Natural killer cell (primary cell): ENCODE data around the gene NRDE2. TPM values are rescaled to one million over a fixed set of nuclear protein-coding genes. Genes with fewer than 3 reads are reported as not detected.

Source experiments
- ATAC-seq, 3 donors: fragments of 150-1000 bp in 2 of 3; fragments of 200-7000 bp in 1 of 3; cut with Tn5 transposase; 1 replicate in 1 of 3; 2 replicates in 2 of 3; pipeline ENCODE4 v1.10.0; 2021; ENCODE audit warnings: mild to moderate bottlenecking in 2 of 3, moderate library complexity in 2 of 3
- DNase-seq, 2 donors: peaks; one replicate each; pipeline versions ENCODE4 v3.0.0 to v3.0.0-alpha.2; 2013 to 2021; ENCODE audit warnings: mixed read lengths in 1 of 2
- H3K27ac ChIP-seq: one replicate; pipeline ENCODE4 v1.5.1; 2013; ENCODE audit warnings: mild to moderate bottlenecking, low read length
- H3K27me3 ChIP-seq: one replicate; pipeline ENCODE4 v1.6.1; 2013; ENCODE audit warnings: low read length; ENCODE audit not compliant: control insufficient read depth, insufficient read depth
- H3K36me3 ChIP-seq: one replicate; pipeline ENCODE4 v1.6.1; 2013; ENCODE audit warnings: low read length; ENCODE audit not compliant: control insufficient read depth, insufficient read depth
- H3K4me1 ChIP-seq: one replicate; pipeline ENCODE4 v1.6.1; 2013; ENCODE audit warnings: low read length; ENCODE audit not compliant: control insufficient read depth, insufficient read depth
- H3K4me3 ChIP-seq: one replicate; pipeline ENCODE4 v1.5.1; 2013; ENCODE audit warnings: low read length
- H3K9me3 ChIP-seq: one replicate; pipeline ENCODE4 v1.6.1; 2013; ENCODE audit warnings: low read length; ENCODE audit not compliant: control insufficient read depth, insufficient read depth
- H3K27ac Mint-ChIP-seq, 2 donors: one replicate each; pipeline ENCODE4 v1.8.0; 2022; ENCODE audit warnings: mild to moderate bottlenecking in 2 of 2, mixed read lengths in 2 of 2, moderate library complexity in 1 of 2
- H3K27me3 Mint-ChIP-seq, 2 donors: one replicate each; pipeline ENCODE4 v1.8.0; 2022; ENCODE audit warnings: low read depth in 2 of 2, mixed read lengths in 2 of 2
- H3K36me3 Mint-ChIP-seq: one replicate; pipeline ENCODE4 v1.8.0; 2022; ENCODE audit warnings: mixed read lengths
- H3K4me1 Mint-ChIP-seq, 2 donors: one replicate each; pipeline ENCODE4 v1.8.0; 2022; ENCODE audit warnings: mixed read lengths in 2 of 2
- H3K4me3 Mint-ChIP-seq: one replicate; pipeline ENCODE4 v1.8.0; 2022; ENCODE audit warnings: mild to moderate bottlenecking, moderate library complexity, mixed read lengths
- H3K9me3 Mint-ChIP-seq, 2 donors: one replicate each; pipeline ENCODE4 v1.8.0; 2022; ENCODE audit warnings: mixed read lengths in 2 of 2
- WGBS: methylation state at CpG from one replicate; pipeline ENCODE4 v1.1.7; 2013; ENCODE audit warnings: missing lambda C conversion rate; ENCODE audit not compliant: insufficient coverage; 5-methylcytosine and 5-hydroxymethylcytosine counted together
- intact Hi-C: fragments of 100-400 bp; cut with micrococcal nuclease; formaldehyde crosslinking; loops from one replicate; pipeline ENCODE4 v1.14.2; 2022
- total RNA-seq, 4 donors: library from RNA; stranded (reverse); fragments of 120-200 nt in 1 of 4; gene quantifications; one replicate each; pipeline versions ENCODE4 v1.2.3 to v1.2.4, GENCODE V29; 2013 to 2022
- TF ChIP-seq, protein P1 (sequence below): fragments of 200-600 bp; IDR thresholded peaks from one replicate; pipeline ENCODE4 v1.8.0; 2022; ENCODE audit warnings: antibody characterized with exemption

The NRDE2 gene
- total RNA-seq, 3 donors from 2014 or later (not counting 1 experiment from before 2014, with no cell fraction given) = 32.6 to 46.3 (median 40.7) TPM

- no peak overlapping the region for H3K4me3 ChIP-seq
- peaks cover 15% of the 10 kb centered on the region for H3K36me3 Mint-ChIP-seq
- peaks cover 56% of the 10 kb centered on the region for H3K36me3 ChIP-seq
- H3K4me1 ChIP-seq = no peaks in the 10 kb centered on the region
- ATAC-seq (peak in 1 of 3 donors; percentile 71), DNase-seq (no peak)
- no peaks in the 10 kb centered on the region for H3K27me3 ChIP-seq
- H3K9me3 Mint-ChIP-seq = no peaks in the 10 kb centered on the region
- H3K9me3 ChIP-seq = no peaks in the 10 kb centered on the region
- peak overlapping the region in 1 of 2 donors; percentile 55 for H3K27ac Mint-ChIP-seq
- no peaks in the 10 kb centered on the region for H3K27me3 Mint-ChIP-seq
- intact Hi-C loops = no loop called here
- 79% methylated on average over 1 of the region's 2 CpGs for WGBS
- peaks cover 0 to 3% of the 10 kb centered on the region in 2 donors for H3K4me1 Mint-ChIP-seq
- TF ChIP-seq, protein P1, sequence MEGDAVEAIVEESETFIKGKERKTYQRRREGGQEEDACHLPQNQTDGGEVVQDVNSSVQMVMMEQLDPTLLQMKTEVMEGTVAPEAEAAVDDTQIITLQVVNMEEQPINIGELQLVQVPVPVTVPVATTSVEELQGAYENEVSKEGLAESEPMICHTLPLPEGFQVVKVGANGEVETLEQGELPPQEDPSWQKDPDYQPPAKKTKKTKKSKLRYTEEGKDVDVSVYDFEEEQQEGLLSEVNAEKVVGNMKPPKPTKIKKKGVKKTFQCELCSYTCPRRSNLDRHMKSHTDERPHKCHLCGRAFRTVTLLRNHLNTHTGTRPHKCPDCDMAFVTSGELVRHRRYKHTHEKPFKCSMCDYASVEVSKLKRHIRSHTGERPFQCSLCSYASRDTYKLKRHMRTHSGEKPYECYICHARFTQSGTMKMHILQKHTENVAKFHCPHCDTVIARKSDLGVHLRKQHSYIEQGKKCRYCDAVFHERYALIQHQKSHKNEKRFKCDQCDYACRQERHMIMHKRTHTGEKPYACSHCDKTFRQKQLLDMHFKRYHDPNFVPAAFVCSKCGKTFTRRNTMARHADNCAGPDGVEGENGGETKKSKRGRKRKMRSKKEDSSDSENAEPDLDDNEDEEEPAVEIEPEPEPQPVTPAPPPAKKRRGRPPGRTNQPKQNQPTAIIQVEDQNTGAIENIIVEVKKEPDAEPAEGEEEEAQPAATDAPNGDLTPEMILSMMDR = no peak
- no peak overlapping the region for H3K4me3 Mint-ChIP-seq
- no peak overlapping the region for H3K27ac ChIP-seq
These were observed 36.9 kb downstream of the NRDE2 start for GRCh38 chr14:90294872-90295271.

DNA sequence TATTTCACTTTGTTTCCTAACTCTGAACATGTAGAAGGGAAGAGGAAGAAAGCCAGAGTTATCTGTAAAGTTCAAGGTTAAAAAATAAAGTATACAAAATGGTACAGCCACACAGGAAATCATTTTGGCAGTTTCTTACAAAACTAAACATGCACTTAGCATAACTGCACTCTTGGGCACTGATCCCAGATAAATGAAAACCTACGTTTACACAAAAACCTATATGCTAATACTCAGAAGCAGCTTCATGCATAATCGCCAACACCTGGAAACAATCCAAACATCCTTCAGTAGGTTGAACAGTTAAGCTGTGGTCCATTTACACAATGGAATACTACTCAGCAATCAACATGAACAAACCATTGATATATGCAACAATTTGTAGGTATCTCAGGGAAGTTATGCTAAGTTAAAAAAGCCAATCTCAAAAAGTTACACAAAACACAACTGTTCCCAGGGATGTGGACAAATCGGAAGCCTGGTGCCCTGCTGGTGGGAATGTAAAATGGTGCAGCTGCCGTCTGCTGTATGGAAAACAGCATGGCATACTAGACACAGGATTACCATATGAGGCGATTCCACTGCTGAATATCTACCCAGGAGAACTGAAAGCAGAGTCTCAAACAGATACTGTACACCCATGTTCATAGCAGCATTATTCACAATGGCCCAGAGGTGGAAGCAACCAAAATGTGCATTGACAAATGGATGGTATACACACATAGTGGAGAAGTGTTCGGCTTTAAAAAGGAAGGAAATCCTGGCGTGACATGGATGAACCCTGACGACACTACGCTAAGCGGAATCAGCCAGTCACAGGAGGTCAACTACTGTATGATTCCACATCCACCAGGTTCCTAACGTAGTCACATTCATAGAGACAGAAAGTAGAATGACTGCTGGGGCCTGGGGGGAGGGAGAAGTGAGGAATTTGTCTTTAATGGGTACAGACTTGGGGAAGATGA lies 37.7 kb downstream of the NRDE2 start:
- Histone ChIP-seq H3K9me3 (no peaks in the 10 kb centered on the region), H3K27me3 (no peaks in the 10 kb centered on the region), H3K4me1 (no peaks in the 10 kb centered on the region), H3K4me3 (no peak overlapping the region), H3K36me3 (peaks cover 58% of the 10 kb centered on the region), H3K27ac (no peak overlapping the region)
- Mint-ChIP-seq H3K27ac (peak overlapping the region in 1 of 2 donors; percentile 55), H3K4me3 (no peak overlapping the region), H3K36me3 (peaks cover 15% of the 10 kb centered on the region), H3K27me3 (no peaks in the 10 kb centered on the region), H3K4me1 (peaks cover 3% of the 10 kb centered on the region in 2 donors), H3K9me3 (no peaks in the 10 kb centered on the region)
- TF ChIP-seq, protein P1 = no peak
- 96% methylated on average over 11 of the region's 11 CpGs for WGBS
- ATAC-seq (peak in 1 of 3 donors; percentile 35), DNase-seq (no peak)
- intact Hi-C loops = no loop called here

DNA sequence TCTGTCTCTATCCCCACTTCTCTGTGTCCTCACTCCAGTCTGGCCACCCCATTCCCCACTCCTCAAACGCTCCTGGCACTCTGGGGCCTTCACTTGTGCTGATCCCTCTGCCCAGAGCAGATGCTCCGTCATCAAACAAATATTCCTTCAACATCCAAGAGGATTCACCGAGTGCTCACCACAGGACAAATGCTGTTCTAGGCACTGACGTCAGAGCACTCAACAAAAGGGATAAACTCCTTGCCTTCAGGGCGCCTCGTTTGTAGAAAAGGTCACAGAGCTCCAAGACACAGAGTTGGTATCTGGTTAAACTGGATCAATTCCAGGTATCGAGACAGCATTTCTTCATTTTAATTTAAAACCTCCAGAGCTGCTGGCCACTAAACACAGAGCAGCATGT lies 40.0 kb downstream of the NRDE2 start:
- peaks cover 15% of the 10 kb centered on the region for H3K36me3 Mint-ChIP-seq
- no peak overlapping the region for H3K4me3 Mint-ChIP-seq
- WGBS = 98% methylated on average over 7 of the region's 7 CpGs
- intact Hi-C loops = no loop called here
- Histone ChIP-seq H3K36me3 (peaks cover 66% of the 10 kb centered on the region), H3K9me3 (no peaks in the 10 kb centered on the region), H3K27ac (no peak overlapping the region), H3K27me3 (no peaks in the 10 kb centered on the region), H3K4me3 (no peak overlapping the region), H3K4me1 (no peaks in the 10 kb centered on the region)
- H3K9me3 Mint-ChIP-seq = no peaks in the 10 kb centered on the region
- H3K27ac Mint-ChIP-seq = no peak overlapping the region
- H3K27me3 Mint-ChIP-seq = no peaks in the 10 kb centered on the region
- DNase-seq (no peak), ATAC-seq (no peak)
- TF ChIP-seq, protein P1 = no peak
- peaks cover 3 to 6% of the 10 kb centered on the region in 2 donors for H3K4me1 Mint-ChIP-seq
